Stomach (tissue), 4 donors: ENCODE measurements around the gene TBCD.

ENCODE experiments used
- EP300 ChIP-seq: sonication (generic); formaldehyde crosslinking; IDR thresholded peaks from one replicate; pipeline ENCODE4 v1.6.1; 2017; ENCODE audit warnings: antibody characterized with exemption
- POLR2A ChIP-seq, 4 donors: fragments of 450-650 bp; IDR thresholded peaks; one replicate each; pipeline ENCODE4 v1.6.1; 2016; ENCODE audit warnings: antibody characterized with exemption in 4 of 4, control low read depth in 2 of 4, mild to moderate bottlenecking in 1 of 4, moderate library complexity in 1 of 4
- TF ChIP-seq, protein P1 (sequence below), 7 experiments: fragments of 450-650 bp in 4 of 7; fragments of 200-600 bp in 3 of 7; sonication (generic) in 3 of 7; IDR thresholded peaks; one replicate each; pipeline ENCODE4 v1.5.1; 2016 to 2019; ENCODE audit warnings: antibody characterized with exemption in 7 of 7, control low read depth in 2 of 7, mild to moderate bottlenecking in 1 of 7

GRCh38 chr17:82884341-82884969 lies 132.6 kb downstream of the TBCD start:
- no peak for TF ChIP-seq EP300
- TF ChIP-seq, protein P1, sequence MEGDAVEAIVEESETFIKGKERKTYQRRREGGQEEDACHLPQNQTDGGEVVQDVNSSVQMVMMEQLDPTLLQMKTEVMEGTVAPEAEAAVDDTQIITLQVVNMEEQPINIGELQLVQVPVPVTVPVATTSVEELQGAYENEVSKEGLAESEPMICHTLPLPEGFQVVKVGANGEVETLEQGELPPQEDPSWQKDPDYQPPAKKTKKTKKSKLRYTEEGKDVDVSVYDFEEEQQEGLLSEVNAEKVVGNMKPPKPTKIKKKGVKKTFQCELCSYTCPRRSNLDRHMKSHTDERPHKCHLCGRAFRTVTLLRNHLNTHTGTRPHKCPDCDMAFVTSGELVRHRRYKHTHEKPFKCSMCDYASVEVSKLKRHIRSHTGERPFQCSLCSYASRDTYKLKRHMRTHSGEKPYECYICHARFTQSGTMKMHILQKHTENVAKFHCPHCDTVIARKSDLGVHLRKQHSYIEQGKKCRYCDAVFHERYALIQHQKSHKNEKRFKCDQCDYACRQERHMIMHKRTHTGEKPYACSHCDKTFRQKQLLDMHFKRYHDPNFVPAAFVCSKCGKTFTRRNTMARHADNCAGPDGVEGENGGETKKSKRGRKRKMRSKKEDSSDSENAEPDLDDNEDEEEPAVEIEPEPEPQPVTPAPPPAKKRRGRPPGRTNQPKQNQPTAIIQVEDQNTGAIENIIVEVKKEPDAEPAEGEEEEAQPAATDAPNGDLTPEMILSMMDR (IDR thresholded peaks at IDR 0.05), result no peak
- no peak for TF ChIP-seq POLR2A (IDR thresholded peaks at IDR 0.05)
